ENCODE data around the gene SAT1.

GRCh38 chrX:23787745-23788118 lies 4.8 kb downstream of the SAT1 start:
- TF ChIP-seq POLR2A (IDR thresholded peaks at IDR 0.05): no peak
- TF ChIP-seq, protein P1, sequence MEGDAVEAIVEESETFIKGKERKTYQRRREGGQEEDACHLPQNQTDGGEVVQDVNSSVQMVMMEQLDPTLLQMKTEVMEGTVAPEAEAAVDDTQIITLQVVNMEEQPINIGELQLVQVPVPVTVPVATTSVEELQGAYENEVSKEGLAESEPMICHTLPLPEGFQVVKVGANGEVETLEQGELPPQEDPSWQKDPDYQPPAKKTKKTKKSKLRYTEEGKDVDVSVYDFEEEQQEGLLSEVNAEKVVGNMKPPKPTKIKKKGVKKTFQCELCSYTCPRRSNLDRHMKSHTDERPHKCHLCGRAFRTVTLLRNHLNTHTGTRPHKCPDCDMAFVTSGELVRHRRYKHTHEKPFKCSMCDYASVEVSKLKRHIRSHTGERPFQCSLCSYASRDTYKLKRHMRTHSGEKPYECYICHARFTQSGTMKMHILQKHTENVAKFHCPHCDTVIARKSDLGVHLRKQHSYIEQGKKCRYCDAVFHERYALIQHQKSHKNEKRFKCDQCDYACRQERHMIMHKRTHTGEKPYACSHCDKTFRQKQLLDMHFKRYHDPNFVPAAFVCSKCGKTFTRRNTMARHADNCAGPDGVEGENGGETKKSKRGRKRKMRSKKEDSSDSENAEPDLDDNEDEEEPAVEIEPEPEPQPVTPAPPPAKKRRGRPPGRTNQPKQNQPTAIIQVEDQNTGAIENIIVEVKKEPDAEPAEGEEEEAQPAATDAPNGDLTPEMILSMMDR (IDR thresholded peaks at IDR 0.05): no peak
- no peak for TF ChIP-seq POLR2AphosphoS5 (IDR thresholded peaks at IDR 0.05)

All from transverse colon (tissue), 4 donors.